DMS 273 (cell line): Measurements from ENCODE around the gene CLSTN1.
"Not testable (repeated sequence)": the region's sequence is repeated elsewhere in the genome, so short reads cannot be mapped to it uniquely, and the experiment has no call there.

ENCODE experiments used
- DNase-seq: peaks from one replicate; lab custom pipeline; 2025; ENCODE audit not compliant: unreplicated experiment; lab: John Stamatoyannopoulos, UW

The CLSTN1 gene

DNA sequence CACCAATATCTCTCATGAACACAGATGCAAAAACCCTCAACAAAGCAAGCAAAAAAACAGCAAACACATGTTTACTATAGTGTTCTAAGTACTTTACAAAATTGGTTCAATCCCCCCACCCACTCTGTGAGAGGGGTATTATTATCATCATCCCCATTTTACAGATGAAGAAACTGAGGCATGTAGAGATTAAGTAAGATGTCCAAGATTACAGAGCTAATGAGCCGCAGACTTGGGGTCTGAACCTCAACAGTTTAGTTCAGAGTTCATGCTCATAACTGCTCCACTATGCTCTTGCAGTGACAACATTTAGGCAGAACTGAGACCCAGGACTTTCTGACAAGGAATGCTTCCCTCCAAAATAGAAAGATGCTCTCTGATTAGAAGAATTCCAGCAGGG is 21.9 kb downstream of the CLSTN1 start:
- no peak for DNase-seq

- DNase-seq: no peak
These were observed 25.3 kb downstream of the CLSTN1 start for GRCh38 chr1:9798236-9799130.

DNA sequence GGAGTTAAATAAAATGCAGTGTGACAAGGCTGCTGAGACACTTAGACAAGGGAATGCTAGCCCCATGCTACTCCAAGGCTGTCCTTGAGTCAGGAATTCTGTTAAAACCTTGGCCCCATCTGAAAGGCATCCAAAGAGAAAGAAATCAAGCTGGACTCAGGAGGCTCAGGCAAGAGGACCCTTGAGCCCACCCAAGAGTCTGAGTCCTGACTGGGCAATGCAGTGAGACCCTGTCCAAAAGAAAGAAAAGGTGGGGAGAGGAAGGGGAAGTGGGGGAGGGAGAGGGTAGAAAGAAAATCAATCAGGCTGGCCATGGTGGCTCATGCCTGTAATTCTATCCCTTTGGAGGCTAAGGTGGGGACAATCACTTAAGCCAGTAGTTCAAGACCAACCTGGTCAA is 26.7 kb downstream of the CLSTN1 start:
- no peak for DNase-seq

- DNase-seq: no peak
These were observed 29.7 kb downstream of the CLSTN1 start for GRCh38 chr1:9794081-9794480.

- no peak for DNase-seq
These were observed 30.5 kb downstream of the CLSTN1 start for GRCh38 chr1:9793291-9793690.

DNA sequence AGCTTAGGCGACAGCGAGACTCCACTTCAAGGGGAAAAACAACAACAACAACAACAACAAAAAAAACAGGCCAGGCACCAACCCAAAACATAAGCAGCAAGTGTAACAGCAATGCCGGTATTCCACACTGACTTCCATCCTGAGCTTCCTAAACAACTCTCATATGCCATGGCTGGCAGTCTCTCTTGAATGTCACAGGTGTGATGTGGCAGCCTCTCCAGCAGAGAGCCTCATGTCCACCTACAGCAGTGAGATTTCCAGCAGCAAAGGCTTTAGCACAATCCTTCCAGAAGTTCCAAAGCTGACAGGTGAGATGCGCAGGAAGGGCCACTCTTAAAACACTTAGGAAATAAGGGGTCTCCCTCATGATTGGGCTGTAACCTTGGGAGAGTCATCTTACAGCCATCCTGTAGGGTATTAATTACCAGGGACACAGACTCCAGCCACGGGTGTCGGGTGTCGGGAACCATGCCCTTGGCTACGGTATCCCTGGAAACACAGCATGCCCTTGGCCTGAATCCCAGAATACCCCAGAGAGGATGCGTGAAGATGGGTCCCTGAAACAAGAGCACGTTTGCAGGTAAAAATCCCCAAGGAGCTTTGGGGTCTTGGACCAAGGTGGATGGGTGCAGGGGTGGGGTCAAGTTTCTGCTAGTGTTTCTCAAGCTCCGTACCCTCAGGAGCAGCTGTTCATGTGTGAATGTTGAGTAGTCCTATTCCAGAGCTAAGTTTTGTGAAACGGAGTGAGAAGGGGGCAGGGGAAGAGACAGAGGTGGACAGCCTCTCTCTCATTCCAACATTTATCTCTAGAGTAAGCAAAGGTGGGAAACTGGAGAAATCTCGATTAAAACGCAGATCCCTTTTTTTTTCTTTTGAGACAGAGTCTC is 31.4 kb downstream of the CLSTN1 start:
- peak; percentile 93 for DNase-seq

DNA sequence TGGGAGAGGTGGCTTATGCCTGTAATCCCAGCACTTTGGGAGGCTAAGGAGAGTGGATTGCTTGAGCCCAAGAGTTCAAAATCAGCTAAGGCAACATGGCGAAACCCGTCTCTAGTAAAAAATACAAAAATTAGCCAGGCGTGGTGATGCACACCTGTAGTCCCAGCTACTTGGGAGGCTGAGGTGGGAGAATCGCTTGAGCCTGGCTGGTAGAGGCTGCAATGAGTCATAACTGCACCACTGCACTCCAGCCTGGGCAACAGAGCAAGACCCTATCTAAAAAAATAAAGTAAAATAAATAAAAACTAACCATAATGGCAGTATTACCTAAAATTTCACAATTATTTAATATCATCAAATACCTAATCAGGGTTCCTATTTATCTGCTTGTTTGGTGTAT is 34.1 kb downstream of the CLSTN1 start:
- DNase-seq: not testable (repeated sequence)

DNA sequence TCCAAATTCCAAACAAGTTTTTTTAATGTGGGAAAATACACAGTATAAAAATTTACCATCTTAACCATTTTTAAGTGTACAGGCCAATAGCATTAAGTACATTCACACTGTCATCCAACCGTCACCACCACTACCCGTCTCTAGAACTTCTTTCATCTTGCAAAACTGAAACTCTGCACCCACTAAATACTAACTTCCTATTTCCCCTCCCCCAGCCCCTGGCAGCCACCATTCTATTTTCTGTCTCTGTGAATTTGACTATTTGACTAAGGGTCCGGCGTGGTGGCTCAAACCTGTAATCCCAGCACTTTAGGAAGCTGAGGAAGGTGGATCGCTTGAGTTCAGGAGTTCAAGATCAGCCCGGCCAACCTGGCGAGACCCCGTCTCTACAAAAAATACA is 36.1 kb downstream of the CLSTN1 start:
- DNase-seq: no peak

- DNase-seq: no peak
These were observed 38.4 kb downstream of the CLSTN1 start for GRCh38 chr1:9785406-9785805.

DNA sequence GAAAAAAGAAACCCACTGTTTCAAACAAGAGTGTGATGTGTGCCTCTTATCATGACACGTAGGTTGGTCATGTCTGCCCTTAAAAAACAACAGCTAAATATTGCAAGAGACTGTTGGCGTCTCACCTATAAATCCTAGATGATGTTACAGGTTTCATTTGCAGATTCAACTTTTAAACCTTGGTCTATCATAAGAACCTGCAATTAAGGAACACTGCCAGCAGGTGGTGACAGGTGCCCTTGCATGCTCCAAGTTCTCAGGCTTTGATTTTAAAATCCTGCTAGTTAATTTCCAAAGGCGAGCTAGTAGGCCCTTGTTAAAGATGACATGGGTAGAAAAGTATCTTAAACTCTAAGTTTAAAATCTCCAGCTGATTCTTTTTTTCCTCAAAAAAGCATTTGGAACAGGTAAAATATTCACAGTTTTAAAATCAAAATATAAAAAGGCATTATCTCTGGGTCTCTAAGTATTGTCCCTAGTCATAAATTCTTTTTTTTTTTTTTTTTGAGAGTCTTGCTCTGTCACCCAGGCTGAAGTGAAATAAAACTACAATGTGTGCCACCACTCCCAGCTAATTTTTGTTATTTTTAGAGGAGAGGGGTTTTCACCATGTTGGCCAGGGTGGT is 39.1 kb downstream of the CLSTN1 start:
- peak; percentile 86 for DNase-seq

- DNase-seq: no peak
These were observed 40.9 kb downstream of the CLSTN1 start for GRCh38 chr1:9782897-9783296.

DNA sequence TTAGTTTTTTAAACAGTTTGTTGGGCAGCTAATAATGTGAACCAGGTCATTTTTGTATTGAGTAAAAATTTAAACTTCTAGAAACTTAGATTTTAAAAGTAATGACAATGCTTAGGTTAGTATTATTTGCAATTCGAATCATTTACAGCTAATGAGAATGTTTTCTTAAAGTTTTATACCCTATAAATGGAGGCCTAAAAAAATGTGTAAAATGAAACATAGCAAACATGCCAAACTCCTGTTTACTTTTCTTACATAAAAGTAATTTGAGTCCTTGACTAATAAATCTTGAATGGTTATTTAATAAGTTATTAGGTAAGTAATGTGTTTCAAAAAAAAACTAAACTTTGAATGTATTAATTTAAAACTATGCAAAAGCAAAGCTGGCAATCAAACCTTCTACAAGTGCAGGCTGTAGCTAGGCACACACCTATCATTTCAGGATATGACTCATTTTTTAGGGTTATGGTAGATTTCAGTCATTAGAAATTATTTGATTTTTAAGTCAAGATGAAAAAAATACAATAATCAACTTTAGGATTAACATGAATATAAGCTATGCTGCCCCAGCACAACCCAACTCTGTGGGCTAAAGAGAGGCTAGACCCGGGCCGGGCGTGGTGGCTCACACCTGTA is 41.5 kb downstream of the CLSTN1 start:
- no peak for DNase-seq

- no peak for DNase-seq
These were observed 43.1 kb downstream of the CLSTN1 start for GRCh38 chr1:9780554-9781110.

DNA sequence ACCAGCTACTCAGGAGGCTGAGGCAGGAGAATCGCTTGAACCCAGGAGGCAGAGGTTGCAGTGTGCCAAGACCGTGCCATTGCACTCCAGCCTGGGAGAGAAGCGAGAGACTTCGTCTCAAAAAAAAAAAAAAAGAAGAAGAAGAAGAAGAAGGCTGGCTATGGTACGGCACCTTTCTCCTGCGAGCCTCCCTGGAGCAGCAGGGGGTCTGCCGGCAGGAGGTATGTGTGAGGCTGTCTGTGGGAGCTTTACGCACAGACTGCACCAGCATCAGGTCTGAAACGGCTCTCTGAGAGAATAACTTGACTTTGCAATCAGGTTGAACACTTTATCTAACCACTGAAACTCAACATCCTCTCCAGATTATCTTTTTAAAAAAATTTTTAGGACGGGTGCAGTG is 44.9 kb downstream of the CLSTN1 start:
- DNase-seq: no peak

- DNase-seq: no peak
These were observed 47.1 kb downstream of the CLSTN1 start for GRCh38 chr1:9776685-9777084.

DNA sequence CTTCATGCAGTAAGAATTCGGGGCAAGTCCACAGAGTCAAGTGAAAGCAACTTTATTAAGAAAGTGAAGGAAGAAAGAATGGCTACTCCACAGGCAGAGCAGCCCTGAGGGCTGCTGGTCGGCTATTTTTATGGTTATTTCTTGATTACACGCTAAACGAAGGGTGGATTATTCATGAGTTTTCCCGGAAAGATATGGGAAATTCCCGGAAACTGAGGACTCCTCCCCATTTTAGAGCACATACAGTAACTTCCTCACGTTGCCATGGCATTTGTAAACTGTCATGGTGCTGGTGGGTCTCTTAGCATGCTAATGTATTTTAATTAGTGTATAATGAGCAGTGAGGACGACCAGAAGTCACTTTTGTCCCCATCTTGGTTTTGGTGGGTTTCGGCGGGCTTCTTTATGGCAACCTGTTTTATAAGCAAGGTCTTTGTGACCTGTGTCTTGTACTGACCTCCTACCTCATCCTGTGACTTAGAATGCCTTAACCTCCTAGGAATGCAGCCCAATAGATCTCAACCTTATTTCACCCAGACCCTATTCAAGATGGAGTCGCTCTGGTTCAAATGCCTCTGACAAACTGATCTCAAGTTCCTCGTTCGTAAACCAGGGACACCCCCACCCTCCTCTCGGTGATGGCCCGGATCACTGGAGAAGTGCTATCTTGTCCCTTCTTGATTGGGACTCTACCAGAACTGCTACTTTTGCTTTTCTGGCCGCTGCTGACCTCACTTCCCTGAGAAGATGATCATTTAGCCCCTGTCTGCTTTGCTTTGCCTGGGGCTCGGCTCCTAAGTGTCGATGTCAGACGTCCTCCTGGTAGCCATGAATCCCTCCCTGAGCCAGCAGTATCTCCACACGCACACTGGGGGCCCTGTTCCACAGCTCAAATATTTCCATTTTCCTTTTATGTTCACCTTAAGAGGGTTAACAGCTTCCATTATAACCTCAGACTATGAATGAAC is 48.8 kb downstream of the CLSTN1 start:
- DNase-seq: no peak

DNA sequence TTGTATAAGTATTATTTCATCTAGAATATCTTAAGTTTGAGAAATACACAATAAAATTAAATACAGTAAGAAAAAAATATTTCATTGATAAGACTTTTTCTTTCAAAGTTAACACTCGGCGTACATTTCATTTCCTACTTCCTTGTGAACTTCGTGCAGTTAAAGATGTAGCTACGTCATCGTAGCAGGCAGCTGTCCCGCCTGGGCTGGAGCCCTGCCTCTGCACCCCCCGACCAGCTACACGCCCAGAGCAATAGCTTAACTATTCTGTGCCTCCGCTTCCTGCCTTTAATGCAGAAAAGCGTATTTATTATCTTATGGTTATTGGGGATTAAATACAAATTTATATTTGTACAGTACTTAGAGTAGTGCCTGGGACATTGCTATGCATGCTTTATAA is 53.5 kb downstream of the CLSTN1 start:
- no peak for DNase-seq

DNA sequence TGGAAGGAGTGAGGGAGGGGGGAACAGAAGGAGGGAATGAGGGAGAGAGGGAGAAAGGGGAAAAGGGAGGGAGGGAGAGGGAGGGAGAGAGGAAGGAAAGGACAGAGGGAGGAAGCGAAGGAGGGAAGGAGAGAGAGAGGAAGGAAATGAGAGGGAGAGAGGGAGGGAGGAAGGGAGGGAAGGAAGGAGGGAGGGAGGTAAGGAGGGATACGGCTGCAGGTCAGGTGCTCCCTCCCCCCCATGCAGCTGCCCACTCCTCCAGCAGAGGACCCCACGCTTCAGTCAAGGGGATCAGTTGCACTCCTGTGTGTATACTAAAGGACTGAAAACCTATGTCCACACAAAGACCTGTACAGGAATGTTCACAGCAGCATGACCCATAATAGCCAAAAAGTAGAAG is 54.8 kb downstream of the CLSTN1 start:
- no peak for DNase-seq

GRCh38 chr1:9767964-9768668 is 55.6 kb downstream of the CLSTN1 start:
- DNase-seq: peak; percentile 22
